ENCODE results near the gene INO80B. TPM values are rescaled to one million over a fixed set of nuclear protein-coding genes. Genes with fewer than 3 reads are reported as not detected.
A peak's percentile ranks its signal among the peaks of the same experiment; 100 is the strongest.

INO80B gene
- total and polyA plus RNA-seq, 11 donors = 11.7 to 29.2 (median 22.6) TPM

- H3K4me3 ChIP-seq = no peak overlapping the region
- 70 to 81% (median 74%) methylated on average over 5 of the region's 5 CpGs for WGBS, 4 donors
- intact Hi-C loops (cut with DNase I) = no loop called here
Observed at GRCh38 chr2:74428675-74429074, 26.2 kb upstream of the INO80B start.

GRCh38 chr2:74429487-74430451, 25.1 kb upstream of the INO80B start:
- no peak for ATAC-seq
- no peak overlapping the region for H3K4me3 ChIP-seq
- H3K4me1 ChIP-seq = no peaks in the 10 kb centered on the region
- intact Hi-C loops (cut with DNase I) = no loop called here
- H3K27ac ChIP-seq = no peak overlapping the region
- no peaks in the 10 kb centered on the region for H3K27me3 ChIP-seq
- TF ChIP-seq POLR2A (IDR thresholded peaks at IDR 0.05) (no peak), CTCF (IDR thresholded peaks at IDR 0.05) (no peak)
- WGBS, 4 donors = 91 to 94% (median 92%) methylated on average over 15 to 18 of the region's 18 CpGs
- no peak for DNase-seq
- H3K36me3 ChIP-seq = peaks cover 0 to 78% (median 68%) of the 10 kb centered on the region in 9 donors
- no peaks in the 10 kb centered on the region for H3K9me3 ChIP-seq

More at GRCh38 chr2:74428675-74429074, 26.2 kb upstream of the INO80B start:
- ATAC-seq (no peak), DNase-seq (no peak)
- Histone ChIP-seq H3K36me3 (peaks cover 0 to 79% (median 67%) of the 10 kb centered on the region in 9 donors), H3K27ac (no peak overlapping the region), H3K27me3 (no peaks in the 10 kb centered on the region), H3K4me1 (no peaks in the 10 kb centered on the region), H3K9me3 (no peaks in the 10 kb centered on the region)
- TF ChIP-seq POLR2A (IDR thresholded peaks at IDR 0.05) (no peak), CTCF (IDR thresholded peaks at IDR 0.05) (no peak)

GRCh38 chr2:74430502-74430901, 24.4 kb upstream of the INO80B start:
- no peaks in the 10 kb centered on the region for H3K27me3 ChIP-seq
- no peak for ATAC-seq
- no peaks in the 10 kb centered on the region for H3K9me3 ChIP-seq
- peaks cover 0 to 1% (median 0%) of the 10 kb centered on the region in 12 donors for H3K4me1 ChIP-seq
- DNase-seq = no peak
- H3K4me3 ChIP-seq = no peak overlapping the region
- H3K36me3 ChIP-seq = peaks cover 0 to 75% (median 68%) of the 10 kb centered on the region in 9 donors
- intact Hi-C loops (cut with DNase I) = no loop called here
- H3K27ac ChIP-seq = no peak overlapping the region
- WGBS, 4 donors = 90 to 93% (median 91%) methylated on average over 11 of the region's 11 CpGs
- TF ChIP-seq CTCF (IDR thresholded peaks at IDR 0.05) (no peak), POLR2A (IDR thresholded peaks at IDR 0.05) (no peak)

- Histone ChIP-seq H3K4me3 (peak overlapping the region in 9 of 12 donors; percentile 5 to 46 (median 25)), H3K36me3 (peaks cover 0 to 23% (median 12%) of the 10 kb centered on the region in 9 donors), H3K9me3 (no peaks in the 10 kb centered on the region), H3K4me1 (peaks cover 0 to 50% (median 26%) of the 10 kb centered on the region in 12 donors), H3K27me3 (peaks cover 0 to 20% (median 0%) of the 10 kb centered on the region in 9 donors), H3K27ac (peak overlapping the region in 8 of 12 donors; percentile 9 to 55 (median 23))
- no peak for TF ChIP-seq POLR2A (IDR thresholded peaks at IDR 0.05)
- no peak for TF ChIP-seq CTCF (IDR thresholded peaks at IDR 0.05)
- no peak for ATAC-seq
- intact Hi-C loops (cut with DNase I) = no loop called here
- no peak for DNase-seq
- 68 to 90% (median 72%) methylated on average over 13 to 43 of the region's 43 CpGs for WGBS, 4 donors
Observed at GRCh38 chr2:74436111-74436805, 18.6 kb upstream of the INO80B start.
